Measurements from ENCODE around the gene SPAAR.

SPAAR gene

GRCh38 chr9:35951736-35952135 is 42.4 kb downstream of the SPAAR start:
- no peak for FAIRE-seq

GRCh38 chr9:35952526-35953191 is 43.4 kb downstream of the SPAAR start:
- no peak for FAIRE-seq

GRCh38 chr9:35954942-35955546 is 45.8 kb downstream of the SPAAR start:
- FAIRE-seq = peak; percentile 100

DNA sequence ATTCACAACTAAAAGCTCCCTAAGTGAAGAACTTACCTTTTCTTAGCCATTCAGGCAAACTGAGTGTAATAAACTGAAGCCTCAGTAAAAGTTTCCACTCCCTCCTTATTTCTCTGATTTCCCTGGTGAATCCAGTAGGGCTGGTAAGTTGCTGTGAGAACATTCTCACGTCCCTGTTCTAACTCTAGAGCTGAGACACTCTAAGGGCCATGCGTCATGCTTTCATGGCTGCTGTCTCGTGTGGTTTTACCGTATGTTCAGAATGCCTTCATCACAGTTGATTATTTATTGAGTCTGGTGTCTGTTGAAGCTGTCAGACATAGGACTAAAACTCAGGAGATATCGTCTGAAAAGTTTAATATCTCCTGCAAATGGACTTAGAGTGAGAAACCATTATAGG is 47.4 kb downstream of the SPAAR start:
- FAIRE-seq = no peak

DNA sequence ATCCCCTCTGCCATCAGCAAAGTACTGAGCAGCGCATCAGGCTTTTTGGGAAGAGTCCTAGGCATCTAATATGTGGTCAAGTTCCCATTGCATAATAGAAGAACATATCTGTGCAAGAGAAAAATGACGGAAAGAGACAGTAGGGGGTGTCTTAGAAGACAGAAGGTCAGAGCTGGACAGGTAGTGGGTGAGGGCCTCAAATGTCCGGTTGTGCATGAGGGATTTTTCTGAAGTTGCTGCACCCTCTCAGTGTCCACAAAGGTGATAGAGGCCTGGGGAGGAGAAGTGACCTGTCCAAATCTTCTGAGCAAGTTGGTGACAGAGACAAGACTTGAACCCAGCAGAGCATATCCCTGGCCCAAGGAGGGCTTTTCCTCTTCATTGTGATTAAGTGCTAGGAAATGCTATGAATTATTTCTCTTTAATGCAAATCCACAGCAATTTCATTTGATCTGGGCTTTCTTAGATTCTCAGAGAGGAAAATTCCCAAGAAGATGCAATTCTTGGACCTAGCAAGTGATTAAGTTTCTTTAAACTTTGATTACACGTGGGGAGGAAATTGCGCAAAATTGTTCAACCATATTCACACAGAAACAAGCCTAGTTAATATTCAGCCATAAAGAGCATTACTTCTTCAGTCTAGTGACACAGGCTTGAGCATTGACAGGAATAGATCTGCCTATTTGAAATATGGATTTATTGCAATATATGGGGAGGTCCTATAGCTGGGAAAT is 49.0 kb downstream of the SPAAR start, which contains the start of gene OR2S2:
TSS of gene OR2S2 (minus strand) at position 51 of the 734 bp plus-strand sequence. CDS start 56 bp downstream, outside the sequence.
- FAIRE-seq = no peak

- FAIRE-seq = no peak
Observed at GRCh38 chr9:35960039-35960655, 50.9 kb downstream of the SPAAR start.
